Activated naive CD8-positive, alpha-beta T cell treated with anti-CD3 and anti-CD28 coated beads, Interleukin-2, amount 50 U/mL, for 24 hours (primary cell): Measurements from ENCODE around the gene MVB12B.

Experiments
- ATAC-seq: fragments of 150-1000 bp; cut with Tn5 transposase; one replicate; pipeline ENCODE4 v1.10.0; 2021
- DNase-seq: peaks from one replicate; pipeline ENCODE4 v3.0.0; 2021
- H3K27ac Mint-ChIP-seq: one replicate; pipeline ENCODE4 v1.8.0; 2021; ENCODE audit warnings: mild to moderate bottlenecking, mixed read lengths
- H3K27me3 Mint-ChIP-seq: one replicate; pipeline ENCODE4 v1.8.0; 2021; ENCODE audit warnings: mixed read lengths
- H3K36me3 Mint-ChIP-seq: one replicate; pipeline ENCODE4 v1.8.0; 2021; ENCODE audit warnings: low read depth, mixed read lengths
- H3K4me1 Mint-ChIP-seq: one replicate; pipeline ENCODE4 v1.8.0; 2021; ENCODE audit warnings: mixed read lengths
- H3K4me3 Mint-ChIP-seq: one replicate; pipeline ENCODE4 v1.8.0; 2021; ENCODE audit warnings: mild to moderate bottlenecking, moderate library complexity, mixed read lengths
- H3K9me3 Mint-ChIP-seq: one replicate; pipeline ENCODE4 v1.8.0; 2021; ENCODE audit warnings: mixed read lengths

MVB12B gene

DNA sequence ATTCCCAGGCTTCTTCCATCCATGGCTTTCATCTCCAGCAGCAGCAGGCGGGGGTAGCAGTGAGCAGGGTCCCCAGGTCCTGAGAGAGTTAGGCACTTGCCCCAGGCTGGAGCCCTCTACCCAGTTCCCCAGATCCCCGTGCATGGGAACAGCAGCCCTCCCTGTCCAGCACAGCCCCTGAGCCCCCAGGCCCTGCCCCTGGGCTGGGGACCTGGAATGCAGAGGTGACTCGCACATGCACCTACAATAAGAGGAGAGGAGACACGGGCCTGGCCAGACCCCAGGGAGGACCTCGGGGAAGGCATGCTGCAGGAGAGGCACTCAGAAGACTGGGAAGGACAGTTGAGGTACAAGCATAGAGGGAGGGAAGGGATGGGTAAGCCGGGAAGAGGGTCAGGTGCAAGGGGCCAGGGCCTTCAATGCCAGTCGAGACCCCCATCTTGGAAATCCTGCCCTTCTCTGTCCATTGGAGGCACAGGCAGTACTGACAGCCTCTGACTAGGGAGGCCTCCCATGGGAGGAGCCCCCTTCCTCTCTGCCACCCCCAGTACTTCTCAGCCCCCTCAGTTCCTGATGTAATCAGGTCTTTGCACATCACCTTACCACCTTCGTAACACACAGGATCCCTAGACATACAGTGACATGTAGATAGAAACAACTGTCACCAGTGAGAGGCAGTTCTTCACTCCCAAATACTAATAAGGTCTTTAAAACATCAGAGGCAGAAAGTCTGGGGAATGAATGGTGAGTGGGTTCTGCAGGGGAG lies 151.8 kb downstream of the MVB12B start:
- ATAC-seq (peak; percentile 4), DNase-seq (no peak)
- H3K27ac Mint-ChIP-seq = no peak overlapping the region
- H3K4me1 Mint-ChIP-seq = peaks cover 12% of the 10 kb centered on the region
- H3K36me3 Mint-ChIP-seq = peaks cover 6% of the 10 kb centered on the region
- H3K27me3 Mint-ChIP-seq = peaks cover 10% of the 10 kb centered on the region
- no peak overlapping the region for H3K4me3 Mint-ChIP-seq
- peaks cover 7% of the 10 kb centered on the region for H3K9me3 Mint-ChIP-seq

DNA sequence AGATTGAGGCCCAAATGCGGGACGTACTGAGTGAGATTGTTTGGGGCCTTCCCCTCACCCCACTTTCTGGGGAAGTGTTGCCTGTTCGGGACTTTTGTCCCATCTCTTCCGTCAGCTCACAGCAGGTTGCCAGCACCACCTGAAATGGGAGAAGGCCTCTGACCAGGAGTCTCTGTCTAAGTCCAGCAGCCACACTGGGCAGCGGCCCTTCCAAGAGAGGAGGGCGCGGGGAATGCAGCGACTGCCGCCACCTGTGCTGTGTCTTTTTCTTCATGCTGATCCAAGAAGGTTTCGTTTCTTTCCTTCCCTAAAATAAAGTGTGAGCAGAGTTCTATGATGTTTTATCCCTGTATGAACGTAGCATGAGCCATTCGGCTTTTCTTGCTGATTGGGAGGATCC lies 152.9 kb downstream of the MVB12B start:
- peaks cover 6% of the 10 kb centered on the region for H3K36me3 Mint-ChIP-seq
- ATAC-seq (no peak), DNase-seq (no peak)
- H3K27ac Mint-ChIP-seq = no peak overlapping the region
- no peaks in the 10 kb centered on the region for H3K27me3 Mint-ChIP-seq
- H3K4me3 Mint-ChIP-seq = no peak overlapping the region
- peaks cover 7% of the 10 kb centered on the region for H3K9me3 Mint-ChIP-seq
- H3K4me1 Mint-ChIP-seq = peaks cover 18% of the 10 kb centered on the region

DNA sequence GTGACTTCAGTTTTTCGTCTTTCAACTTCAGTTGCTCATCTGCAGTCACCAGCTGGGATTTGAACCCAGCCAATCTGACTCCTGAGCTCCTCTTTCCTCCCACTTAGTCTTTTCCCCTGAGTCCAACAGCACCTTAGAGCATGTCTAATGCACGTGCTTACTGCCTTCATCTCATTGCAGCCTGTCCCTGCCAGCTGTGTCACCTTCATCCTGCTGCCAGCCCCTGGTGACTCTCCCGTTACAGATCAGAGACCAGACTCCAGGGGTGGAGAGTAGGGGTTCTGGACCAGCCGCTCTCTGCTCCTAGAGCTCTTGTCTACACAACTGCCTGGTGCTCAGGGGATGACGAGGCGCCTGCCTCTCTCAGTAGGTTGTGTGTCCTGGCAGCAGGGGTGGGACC lies 154.2 kb downstream of the MVB12B start:
- peaks cover 7% of the 10 kb centered on the region for H3K9me3 Mint-ChIP-seq
- peaks cover 6% of the 10 kb centered on the region for H3K36me3 Mint-ChIP-seq
- no peaks in the 10 kb centered on the region for H3K27me3 Mint-ChIP-seq
- peaks cover 19% of the 10 kb centered on the region for H3K4me1 Mint-ChIP-seq
- no peak for DNase-seq
- H3K27ac Mint-ChIP-seq = no peak overlapping the region
- H3K4me3 Mint-ChIP-seq = no peak overlapping the region
- ATAC-seq = no peak

DNA sequence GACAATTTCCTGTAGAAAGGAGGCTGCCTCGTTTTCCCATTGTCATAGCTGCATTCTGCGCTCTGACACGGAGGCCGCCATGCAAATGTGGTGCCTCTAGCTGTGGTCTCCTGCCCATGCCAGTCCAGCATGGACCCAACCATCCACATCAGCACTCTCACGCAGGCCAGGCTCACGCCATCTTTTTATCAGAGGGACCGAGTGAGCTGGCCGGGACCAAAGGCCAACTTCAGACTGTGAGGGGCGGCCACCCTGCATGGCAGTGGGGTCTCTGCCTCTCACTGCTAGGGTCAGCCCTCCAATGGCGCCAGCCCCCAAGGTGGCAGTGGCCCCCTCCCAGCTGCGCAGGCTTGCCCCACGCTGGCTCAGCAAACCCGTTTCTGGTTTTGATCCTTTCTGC lies 155.2 kb downstream of the MVB12B start:
- H3K4me3 Mint-ChIP-seq = no peak overlapping the region
- DNase-seq (no peak), ATAC-seq (no peak)
- peaks cover 19% of the 10 kb centered on the region for H3K4me1 Mint-ChIP-seq
- H3K27me3 Mint-ChIP-seq = no peaks in the 10 kb centered on the region
- H3K9me3 Mint-ChIP-seq = peaks cover 7% of the 10 kb centered on the region
- peaks cover 6% of the 10 kb centered on the region for H3K36me3 Mint-ChIP-seq
- H3K27ac Mint-ChIP-seq = no peak overlapping the region

DNA sequence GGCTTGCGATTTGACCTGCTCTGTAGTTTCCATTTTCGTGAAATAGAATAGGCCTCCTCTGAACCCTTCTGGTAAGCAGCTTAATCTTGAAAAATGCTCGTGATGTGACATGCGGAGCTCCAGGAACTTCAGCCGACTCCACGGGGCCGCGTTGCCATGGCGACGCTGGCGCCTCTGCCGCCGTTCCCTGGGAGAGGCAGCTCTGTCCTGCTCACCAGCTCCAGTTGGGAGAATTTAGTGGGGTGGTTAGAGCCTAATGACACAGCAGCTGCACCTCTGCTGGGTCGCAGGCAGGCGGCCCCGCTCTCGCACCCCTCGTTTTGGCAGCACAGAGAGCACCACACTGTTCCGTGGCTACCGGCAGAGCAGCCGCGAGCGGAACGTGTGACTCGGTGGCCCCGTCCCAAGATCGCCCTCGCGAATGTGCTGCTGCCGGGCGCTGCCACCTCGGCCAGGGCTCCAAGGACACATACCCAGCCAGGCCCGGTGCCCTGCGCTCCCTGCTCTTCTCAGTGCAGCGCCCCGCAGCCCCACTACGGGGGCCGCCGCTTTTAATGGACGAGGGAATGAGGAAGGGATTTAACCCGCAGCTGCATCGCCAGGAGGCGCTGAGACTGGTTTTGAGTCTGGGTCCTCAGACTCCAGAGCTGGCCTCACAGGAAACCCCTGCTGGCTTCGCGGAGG lies 155.9 kb downstream of the MVB12B start:
- ATAC-seq = no peak
- Mint-ChIP-seq H3K9me3 (peaks cover under 1% of the 10 kb centered on the region), H3K27me3 (no peaks in the 10 kb centered on the region), H3K4me1 (peaks cover 17% of the 10 kb centered on the region), H3K36me3 (peaks cover 2% of the 10 kb centered on the region), H3K4me3 (no peak overlapping the region), H3K27ac (no peak overlapping the region)
- no peak for DNase-seq

DNA sequence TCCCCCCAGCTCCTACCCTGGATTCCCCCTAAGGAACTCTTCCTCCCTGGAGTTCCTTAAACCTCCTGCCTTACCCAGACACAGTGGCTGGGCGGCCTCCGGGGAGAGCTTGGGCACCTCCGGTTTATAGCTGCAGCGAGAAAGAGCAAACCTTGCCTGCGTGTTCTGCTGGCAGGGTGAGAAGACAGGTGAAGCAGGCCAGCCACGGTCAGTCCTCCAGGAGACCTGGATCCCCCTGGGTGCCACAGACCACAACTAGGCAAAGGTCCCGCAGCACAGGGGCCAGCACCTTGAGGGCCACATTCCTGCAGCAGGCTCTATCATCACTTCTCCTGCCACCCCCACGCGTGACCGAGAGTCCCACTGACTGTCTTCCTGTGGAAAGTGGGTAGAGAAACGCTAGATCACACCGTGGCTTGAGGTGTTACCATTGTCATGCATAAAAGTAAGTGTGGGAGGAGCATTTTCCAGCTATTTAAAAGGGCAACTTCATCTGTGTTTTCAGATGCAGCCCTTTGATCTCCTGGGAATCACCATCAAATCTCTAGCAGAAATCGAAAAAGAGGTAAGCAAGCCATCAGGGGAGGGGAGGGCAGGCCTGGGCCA lies 156.9 kb downstream of the MVB12B start:
- no peaks in the 10 kb centered on the region for H3K27me3 Mint-ChIP-seq
- H3K36me3 Mint-ChIP-seq = no peaks in the 10 kb centered on the region
- no peaks in the 10 kb centered on the region for H3K9me3 Mint-ChIP-seq
- DNase-seq = peak; percentile 25
- H3K27ac Mint-ChIP-seq = peak overlapping the region; percentile 4
- peak; percentile 44 for ATAC-seq
- peaks cover 17% of the 10 kb centered on the region for H3K4me1 Mint-ChIP-seq
- H3K4me3 Mint-ChIP-seq = no peak overlapping the region

DNA sequence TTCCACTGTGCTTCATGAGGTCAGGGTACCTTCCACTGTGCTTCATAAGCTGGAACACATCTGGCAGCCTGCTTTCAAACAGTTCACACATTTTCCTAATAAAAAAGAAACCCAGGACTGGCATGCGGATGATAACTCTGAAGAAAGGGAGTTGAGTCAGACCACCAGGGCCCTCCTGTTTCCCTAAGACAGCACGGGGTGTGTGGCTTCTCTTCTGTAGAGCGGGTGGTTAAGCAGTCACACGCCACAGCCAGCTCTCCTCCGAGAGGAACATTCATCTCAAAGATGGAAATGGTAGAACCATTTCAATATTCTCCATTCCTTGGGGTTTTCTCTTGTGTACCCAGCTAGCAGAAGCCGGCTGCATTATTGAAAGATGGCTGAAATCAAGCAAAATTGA lies 159.0 kb downstream of the MVB12B start:
- no peaks in the 10 kb centered on the region for H3K36me3 Mint-ChIP-seq
- DNase-seq (no peak), ATAC-seq (peak; percentile 57)
- H3K4me1 Mint-ChIP-seq = peaks cover 22% of the 10 kb centered on the region
- H3K4me3 Mint-ChIP-seq = no peak overlapping the region
- no peaks in the 10 kb centered on the region for H3K9me3 Mint-ChIP-seq
- no peaks in the 10 kb centered on the region for H3K27me3 Mint-ChIP-seq
- H3K27ac Mint-ChIP-seq = no peak overlapping the region

DNA sequence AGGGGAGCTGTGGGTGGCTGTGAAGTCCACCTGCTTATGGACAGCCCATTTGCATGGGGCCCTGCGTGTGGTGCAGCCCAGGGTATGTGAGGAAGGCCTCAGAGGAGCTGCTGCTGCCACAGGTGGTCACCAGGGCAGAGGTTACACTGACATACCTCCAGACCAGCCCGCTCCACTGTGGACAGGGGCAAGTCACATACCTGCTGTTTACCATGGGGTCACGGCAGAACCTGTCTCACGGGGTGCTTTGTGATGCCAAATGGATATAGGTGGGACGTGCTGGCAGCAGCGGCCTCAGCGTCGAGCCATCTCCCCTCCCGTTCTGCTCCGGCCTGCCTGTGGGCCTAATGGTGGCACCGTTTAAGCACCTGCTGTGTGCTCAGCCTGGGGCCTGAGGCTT lies 159.6 kb downstream of the MVB12B start:
- DNase-seq = no peak
- no peak overlapping the region for H3K4me3 Mint-ChIP-seq
- peaks cover 20% of the 10 kb centered on the region for H3K4me1 Mint-ChIP-seq
- no peak for ATAC-seq
- peaks cover 4% of the 10 kb centered on the region for H3K27me3 Mint-ChIP-seq
- H3K36me3 Mint-ChIP-seq = no peaks in the 10 kb centered on the region
- H3K9me3 Mint-ChIP-seq = no peaks in the 10 kb centered on the region
- no peak overlapping the region for H3K27ac Mint-ChIP-seq

DNA sequence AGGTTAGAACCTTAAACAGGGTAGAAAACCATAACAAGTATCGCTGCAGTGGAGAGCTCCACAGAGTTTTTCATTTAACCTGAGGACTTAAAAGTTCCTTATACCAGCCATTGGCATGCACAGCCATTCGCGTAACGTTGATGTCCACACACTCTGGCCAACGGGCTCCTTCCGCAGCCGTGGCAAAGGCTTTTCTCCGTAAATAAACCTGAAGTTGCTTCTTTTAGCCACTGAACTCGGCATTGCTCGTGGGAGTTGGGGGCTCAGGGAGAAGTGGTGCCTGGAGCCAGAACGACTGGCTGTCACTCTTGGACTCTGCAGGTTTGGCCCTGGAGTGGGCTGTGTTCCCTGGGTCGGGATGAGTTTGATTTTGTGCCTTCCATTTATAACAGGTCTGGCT lies 161.2 kb downstream of the MVB12B start:
- Mint-ChIP-seq H3K4me1 (peaks cover 19% of the 10 kb centered on the region), H3K9me3 (no peaks in the 10 kb centered on the region), H3K27me3 (peaks cover 4% of the 10 kb centered on the region), H3K36me3 (no peaks in the 10 kb centered on the region), H3K27ac (no peak overlapping the region), H3K4me3 (no peak overlapping the region)
- DNase-seq = no peak
- ATAC-seq = no peak

DNA sequence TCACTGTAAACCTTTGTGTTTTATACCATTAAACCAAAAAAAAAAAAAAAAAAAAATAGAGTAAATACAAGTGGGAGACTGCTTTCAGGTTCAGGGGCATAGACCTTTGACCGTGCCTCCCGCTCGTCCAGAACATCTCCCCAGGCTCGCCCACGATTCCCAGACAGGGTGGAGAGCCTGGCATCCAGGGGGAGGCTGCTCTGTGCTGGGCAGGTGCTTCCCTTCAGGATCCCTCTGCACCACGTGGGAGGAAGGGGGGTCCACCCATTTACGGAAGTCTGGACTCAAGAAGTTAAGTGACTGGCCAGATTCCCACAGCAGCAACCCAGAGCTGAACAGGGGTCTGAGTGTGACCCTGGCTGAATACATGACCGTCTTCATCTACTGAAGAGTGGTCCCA lies 161.7 kb downstream of the MVB12B start:
- no peak overlapping the region for H3K27ac Mint-ChIP-seq
- H3K4me1 Mint-ChIP-seq = peaks cover 17% of the 10 kb centered on the region
- peaks cover 4% of the 10 kb centered on the region for H3K27me3 Mint-ChIP-seq
- DNase-seq = no peak
- no peak overlapping the region for H3K4me3 Mint-ChIP-seq
- no peaks in the 10 kb centered on the region for H3K9me3 Mint-ChIP-seq
- no peak for ATAC-seq
- H3K36me3 Mint-ChIP-seq = no peaks in the 10 kb centered on the region

DNA sequence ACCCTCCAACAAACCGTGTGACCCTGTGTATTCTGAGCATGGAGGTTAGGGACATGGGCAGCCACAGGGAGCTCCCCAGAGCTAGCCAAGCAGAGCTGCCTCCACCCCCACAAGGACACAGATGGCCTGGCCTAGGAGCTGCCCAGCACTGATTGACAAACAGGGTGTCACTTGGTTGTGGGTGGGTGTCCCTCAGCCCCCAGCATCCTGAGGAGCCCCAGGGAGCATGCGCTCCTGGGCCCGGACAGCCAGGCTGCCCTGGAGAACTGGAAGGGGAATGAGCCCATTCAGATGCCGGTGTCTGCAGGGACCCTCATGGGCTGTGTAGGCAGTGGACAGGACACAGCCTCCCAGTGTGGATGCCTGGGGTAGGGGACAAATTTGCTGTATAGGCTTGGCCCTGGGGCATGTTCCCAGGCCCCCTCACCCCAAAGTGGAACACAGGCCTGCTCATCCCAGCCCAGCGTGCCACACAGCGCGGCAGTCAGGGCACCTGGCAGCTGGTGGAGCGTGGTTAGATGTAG lies 162.3 kb downstream of the MVB12B start:
- ATAC-seq (no peak), DNase-seq (no peak)
- H3K36me3 Mint-ChIP-seq = no peaks in the 10 kb centered on the region
- H3K27ac Mint-ChIP-seq = no peak overlapping the region
- H3K4me1 Mint-ChIP-seq = peaks cover 11% of the 10 kb centered on the region
- no peaks in the 10 kb centered on the region for H3K9me3 Mint-ChIP-seq
- H3K27me3 Mint-ChIP-seq = peaks cover 4% of the 10 kb centered on the region
- no peak overlapping the region for H3K4me3 Mint-ChIP-seq

DNA sequence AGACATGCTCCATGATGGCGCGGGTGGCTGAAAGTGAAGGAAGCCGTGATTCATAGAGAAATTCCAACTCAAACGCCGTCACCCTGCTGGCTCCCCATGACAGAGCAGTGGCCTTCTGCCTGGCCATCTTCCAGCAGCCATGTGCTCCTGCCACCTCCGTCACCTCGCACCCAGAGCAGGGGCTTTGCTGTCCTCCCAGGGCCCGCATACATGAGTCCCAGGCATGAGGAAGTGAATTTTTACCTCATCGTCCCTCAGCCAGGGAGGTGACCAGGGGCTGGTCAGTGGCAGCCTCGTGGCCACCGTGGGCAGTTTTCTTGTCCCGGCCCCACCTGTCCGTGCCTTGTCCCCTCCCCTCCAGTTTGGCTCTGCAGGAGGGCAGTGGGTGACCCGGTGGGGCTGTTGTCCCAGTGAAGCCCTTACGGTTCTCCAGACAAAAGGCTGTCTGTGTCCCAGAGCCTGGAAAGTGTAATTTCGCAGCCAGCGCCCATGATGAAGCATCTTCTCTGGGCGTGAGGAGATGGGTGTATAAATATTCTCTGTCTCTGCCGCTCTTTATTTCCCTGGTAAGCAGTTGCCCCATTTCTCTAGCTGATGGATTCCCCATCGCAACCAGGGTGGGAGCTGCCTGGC lies 163.1 kb downstream of the MVB12B start:
- H3K27me3 Mint-ChIP-seq = peaks cover 4% of the 10 kb centered on the region
- H3K4me3 Mint-ChIP-seq = no peak overlapping the region

DNA sequence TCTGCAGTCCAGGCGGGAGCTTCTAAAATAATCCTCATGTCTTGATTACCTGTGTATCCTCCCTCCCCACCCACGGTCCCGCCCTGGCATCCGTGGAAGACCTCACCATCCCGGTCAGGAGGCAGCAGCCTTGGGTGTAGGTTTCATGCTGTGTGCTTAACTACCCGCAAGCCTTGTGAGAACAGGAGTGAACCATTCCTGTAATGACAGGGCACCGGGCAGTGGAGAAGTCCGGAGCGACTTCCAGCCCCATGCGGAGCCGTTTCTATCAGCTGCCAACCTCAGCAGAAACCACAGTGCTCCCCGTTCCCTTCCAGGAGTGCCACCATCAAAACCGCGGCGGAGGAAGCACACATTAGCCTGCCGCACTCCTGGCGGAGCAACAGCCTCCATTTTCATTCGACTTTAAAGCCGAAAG lies 163.6 kb downstream of the MVB12B start:
- Mint-ChIP-seq H3K27ac (no peak overlapping the region), H3K27me3 (peaks cover 4% of the 10 kb centered on the region), H3K4me1 (peaks cover 8% of the 10 kb centered on the region), H3K4me3 (no peak overlapping the region), H3K36me3 (no peaks in the 10 kb centered on the region), H3K9me3 (no peaks in the 10 kb centered on the region)
- ATAC-seq (no peak), DNase-seq (no peak)

More for the DNA sequence above, 163.1 kb downstream of the MVB12B start:
- ATAC-seq (no peak), DNase-seq (no peak)
- Mint-ChIP-seq H3K4me1 (peaks cover 8% of the 10 kb centered on the region), H3K9me3 (no peaks in the 10 kb centered on the region), H3K36me3 (no peaks in the 10 kb centered on the region), H3K27ac (no peak overlapping the region)

DNA sequence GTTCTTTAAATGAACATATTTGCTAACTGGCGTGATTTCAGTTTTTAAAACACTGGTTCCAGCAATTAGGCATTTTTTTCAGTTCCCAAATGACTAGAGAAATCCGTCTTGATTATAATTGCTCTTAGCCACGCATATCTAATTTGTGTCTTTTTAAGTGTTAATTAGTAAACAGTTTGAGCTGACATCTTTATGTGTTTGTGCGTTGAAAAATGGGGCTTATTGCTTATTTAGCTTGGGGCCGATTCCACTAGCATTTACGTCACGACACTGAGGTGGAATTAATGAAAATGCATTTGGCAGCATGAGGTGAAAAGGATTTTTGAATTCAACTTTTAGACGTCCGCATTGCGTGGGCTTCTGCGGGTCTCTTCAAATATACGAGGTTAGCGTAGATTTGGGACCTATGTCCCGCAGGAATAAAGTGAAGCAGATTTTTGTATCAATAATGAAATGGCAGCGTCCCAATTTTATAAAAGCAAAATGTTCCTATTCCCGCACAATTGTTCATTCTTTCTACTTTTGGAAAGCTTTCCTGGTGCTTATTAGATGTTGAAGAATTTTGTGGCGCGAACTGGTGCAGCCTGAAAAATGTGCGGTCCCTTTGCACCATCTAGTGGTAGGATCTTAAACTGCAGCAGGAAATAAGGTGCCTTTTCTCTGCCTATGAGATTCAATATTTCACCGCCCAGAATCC lies 164.4 kb downstream of the MVB12B start:
- ATAC-seq = no peak
- no peak overlapping the region for H3K27ac Mint-ChIP-seq
- peaks cover 4% of the 10 kb centered on the region for H3K27me3 Mint-ChIP-seq
- H3K4me3 Mint-ChIP-seq = no peak overlapping the region
- DNase-seq = peak; percentile 50
- no peaks in the 10 kb centered on the region for H3K9me3 Mint-ChIP-seq
- H3K36me3 Mint-ChIP-seq = no peaks in the 10 kb centered on the region
- H3K4me1 Mint-ChIP-seq = peaks cover 5% of the 10 kb centered on the region
